Epidermal melanocyte (primary cell): Measurements from ENCODE around the gene LRPPRC.
A peak's percentile ranks its signal among the peaks of the same experiment; 100 is the strongest.
"Not testable (repeated sequence)": the region's sequence is repeated elsewhere in the genome, so short reads cannot be mapped to it uniquely, and the experiment has no call there.

Experiments
- DNase-seq: peaks from one replicate; pipeline ENCODE4 v3.0.0; 2011; ENCODE audit warnings: low spot score; ENCODE audit not compliant: insufficient read length

The LRPPRC gene

DNA sequence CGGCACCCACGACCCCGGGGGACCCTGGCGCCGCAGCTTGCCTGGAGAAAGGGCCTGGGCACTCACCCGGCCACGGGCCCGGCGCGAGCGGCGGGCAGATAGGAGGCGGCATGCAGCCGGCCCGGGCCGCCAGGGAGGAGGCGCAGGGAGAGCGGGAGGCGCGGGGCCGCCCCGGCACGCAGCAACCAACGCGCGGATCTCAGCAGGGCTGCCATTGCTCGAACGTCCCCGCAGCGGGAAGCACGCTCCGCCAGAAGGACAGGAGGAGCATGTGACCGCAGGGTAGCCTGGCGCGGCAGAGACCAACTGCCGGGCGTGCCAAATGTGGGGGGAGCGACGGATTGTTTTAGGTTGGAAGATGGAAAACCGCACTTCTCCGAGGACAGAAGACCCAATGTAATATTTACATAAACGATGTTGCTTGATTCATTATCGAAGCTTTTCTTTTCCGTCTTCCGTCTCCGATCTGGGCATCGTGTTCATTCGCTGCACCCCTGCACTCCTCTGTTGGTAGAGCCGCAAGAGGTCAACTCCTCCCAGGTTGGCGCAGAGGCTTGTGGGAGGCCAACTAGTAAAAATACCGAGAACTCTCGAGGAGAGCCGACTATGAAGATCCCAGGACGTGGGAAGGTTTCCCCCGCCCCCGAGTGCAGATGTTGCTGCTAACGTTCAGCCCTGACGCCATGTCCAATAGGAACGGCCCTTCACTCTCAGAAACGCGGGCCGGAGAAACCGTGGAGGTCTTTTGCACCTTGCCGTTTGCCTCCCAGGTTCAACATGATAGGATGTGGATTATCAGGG lies at the start of gene LRPPRC:
Gene LRPPRC, minus strand, starts transcription at position 257 of the 801 bp plus-strand sequence. Its CDS starts 42 bp downstream, at position 215.
- DNase-seq: peak; percentile 93

GRCh38 chr2:44045061-44045460 lies 49.3 kb upstream of the LRPPRC start:
- DNase-seq: no peak

- peak; percentile 85 for DNase-seq
These were observed 48.5 kb upstream of the LRPPRC start for GRCh38 chr2:44044281-44044720.

DNA sequence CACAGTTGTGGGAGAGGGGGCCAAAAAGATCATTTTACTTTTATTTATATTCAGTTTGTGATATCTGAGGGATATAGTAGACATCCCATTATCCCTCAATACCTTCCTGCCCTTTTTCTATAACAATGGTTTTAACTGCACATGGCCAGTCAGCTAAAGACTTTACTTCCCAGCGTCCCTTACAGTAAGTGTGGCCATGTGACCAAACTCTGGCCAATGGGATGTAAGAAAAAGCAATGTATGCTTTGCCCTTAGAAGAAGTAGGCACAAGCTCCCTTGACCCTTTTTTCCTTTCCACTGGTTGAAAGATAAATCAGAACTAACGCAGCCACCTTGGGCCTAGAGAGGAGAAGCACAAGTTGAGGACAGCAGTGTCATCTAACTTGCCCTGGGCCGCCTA lies 44.6 kb upstream of the LRPPRC start:
- no peak for DNase-seq

- DNase-seq: no peak
These were observed 42.5 kb upstream of the LRPPRC start for GRCh38 chr2:44038277-44038676.

DNA sequence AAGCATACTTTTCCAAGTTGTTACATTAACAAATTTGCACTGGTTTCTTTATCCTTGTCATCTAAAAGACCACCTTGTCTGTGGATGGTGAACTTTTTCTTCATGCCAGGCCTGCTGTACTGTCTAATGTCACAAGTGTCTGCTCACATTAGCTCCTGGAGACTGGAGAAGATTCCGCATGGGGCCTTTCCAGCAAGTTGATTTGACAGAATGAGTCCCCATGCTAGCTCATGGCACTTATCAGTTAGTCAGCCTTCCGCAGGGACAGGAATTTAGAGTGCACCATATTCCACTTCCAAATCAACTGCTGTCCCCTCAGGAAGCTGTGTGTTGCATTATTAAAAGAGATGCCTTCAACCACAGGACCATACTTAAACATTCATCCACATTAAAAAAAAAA lies 41.4 kb upstream of the LRPPRC start:
- DNase-seq: no peak

- no peak for DNase-seq
These were observed 38.2 kb upstream of the LRPPRC start for GRCh38 chr2:44033947-44034346.

GRCh38 chr2:44027076-44027475 lies 31.3 kb upstream of the LRPPRC start:
- DNase-seq: not testable (repeated sequence)

DNA sequence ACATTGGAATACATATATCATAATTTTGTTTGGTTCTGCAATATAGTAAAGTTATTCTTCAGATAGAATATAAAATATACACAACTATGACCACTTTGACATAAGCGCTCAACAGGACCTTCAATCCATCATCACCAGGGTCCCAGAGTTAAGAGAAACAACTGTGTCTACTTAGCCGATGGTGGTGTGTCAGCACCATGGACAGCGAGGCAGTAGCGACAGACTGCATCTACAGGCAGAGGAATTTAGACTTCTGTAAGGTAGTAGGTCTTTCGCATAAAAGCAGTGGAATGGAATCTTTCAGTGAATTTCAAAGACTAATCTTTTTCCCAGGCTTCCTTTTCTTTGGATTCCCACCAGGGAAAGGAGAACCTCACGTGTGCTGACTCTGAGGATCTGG lies 20.5 kb upstream of the LRPPRC start:
- DNase-seq: no peak

DNA sequence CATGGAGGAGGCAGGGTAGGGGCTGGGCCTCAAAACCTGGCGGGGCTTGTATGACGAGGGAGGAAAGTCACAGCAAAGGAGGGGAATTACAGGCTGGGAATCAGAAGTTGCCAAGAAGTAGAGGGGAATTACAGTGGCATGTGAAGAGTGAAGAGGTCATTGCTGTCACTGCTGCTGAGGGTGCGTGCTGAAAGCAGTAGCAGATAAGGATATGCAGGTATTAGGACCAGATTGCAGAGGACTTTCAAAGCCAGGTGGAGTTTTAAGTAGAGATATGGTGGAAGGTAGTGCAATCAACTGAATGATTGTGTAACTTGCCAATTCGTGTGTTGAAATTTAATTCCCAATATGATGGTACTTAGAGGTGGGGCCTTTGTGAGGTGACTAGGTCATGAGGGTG lies 19.4 kb upstream of the LRPPRC start:
- DNase-seq: no peak

- not testable (repeated sequence) for DNase-seq
These were observed 17.4 kb upstream of the LRPPRC start for GRCh38 chr2:44013205-44013604.

DNA sequence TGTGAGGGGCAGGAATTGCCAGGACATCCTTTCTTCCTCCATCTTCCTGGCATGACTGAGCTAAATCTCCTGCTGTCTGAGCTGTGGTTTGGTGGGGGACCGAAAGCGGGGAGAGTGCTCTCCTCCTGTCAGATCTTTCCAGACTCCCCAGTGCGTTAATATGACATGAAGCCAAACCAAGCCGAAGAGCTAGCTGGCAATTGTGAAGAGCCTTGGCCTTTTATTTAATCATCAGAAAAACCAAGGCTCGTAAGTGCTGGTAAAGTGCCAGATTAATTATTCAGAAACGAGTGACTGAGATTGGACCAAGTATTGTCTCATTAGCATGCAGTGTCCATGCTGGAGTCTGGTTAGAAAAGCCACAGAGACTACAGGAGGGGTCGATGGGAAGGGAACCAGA lies 14.5 kb upstream of the LRPPRC start:
- DNase-seq: no peak

- DNase-seq: no peak
These were observed 13.4 kb upstream of the LRPPRC start for GRCh38 chr2:44009136-44009735.

DNA sequence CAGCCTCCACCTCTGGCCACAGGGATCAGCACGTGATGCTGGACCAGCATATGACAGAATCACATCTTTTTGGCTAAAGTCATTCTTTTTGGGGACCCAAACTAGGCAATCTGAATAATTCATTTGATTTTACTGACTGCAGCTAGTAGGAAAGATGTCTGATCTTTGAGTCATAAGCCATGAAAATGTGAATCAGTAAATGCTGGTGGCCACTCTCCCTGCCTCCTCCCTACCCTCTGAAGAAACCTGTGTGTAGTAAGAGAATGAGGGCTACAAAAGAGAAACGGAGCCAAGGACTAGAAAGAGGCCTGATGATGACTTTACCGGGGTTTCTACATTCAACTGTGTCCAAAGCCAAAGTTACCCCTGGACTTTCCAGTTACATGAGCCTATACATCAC lies 10.1 kb upstream of the LRPPRC start:
- DNase-seq: no peak

DNA sequence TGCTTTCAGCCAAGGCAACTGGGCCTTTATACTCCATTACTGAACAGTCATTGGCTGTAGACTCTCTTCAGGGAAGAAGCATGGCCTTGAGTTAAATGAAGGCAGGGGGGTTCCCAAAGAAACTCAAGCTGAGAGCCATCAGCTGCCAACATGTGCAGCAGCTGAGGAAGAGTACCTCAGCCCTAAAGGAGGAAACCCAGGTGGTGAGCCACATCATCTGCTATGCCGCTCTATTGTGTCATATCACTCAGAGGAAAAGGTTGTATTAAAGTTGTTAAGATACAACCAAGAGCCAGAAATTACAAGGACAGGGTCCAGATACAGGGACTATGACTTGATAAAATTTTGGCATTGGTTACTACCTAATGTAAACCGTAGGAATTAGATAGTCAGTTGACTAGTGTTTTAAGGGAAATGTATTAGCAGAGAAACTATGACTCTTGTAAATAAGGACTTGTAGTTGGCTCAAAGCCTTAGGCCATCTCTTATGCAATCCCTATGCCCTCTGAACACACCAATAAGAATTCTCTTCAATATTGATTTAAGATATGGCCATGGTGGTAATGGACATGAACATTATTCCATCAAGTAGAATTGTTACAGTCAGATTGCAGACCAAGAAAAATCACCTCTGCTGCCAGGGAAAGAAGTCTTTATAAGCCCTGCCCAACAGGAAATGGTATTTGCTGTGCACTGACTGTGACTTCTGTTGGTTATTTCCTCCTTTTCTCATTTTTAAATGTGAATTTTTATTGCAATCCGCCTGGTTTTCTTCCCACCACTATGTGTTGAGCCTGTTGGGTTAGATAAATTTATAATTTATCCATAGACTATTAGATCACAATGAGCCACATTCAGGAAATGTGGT lies 9.2 kb upstream of the LRPPRC start:
- DNase-seq: no peak

- no peak for DNase-seq
These were observed 5.9 kb upstream of the LRPPRC start for GRCh38 chr2:44001716-44002115.

DNA sequence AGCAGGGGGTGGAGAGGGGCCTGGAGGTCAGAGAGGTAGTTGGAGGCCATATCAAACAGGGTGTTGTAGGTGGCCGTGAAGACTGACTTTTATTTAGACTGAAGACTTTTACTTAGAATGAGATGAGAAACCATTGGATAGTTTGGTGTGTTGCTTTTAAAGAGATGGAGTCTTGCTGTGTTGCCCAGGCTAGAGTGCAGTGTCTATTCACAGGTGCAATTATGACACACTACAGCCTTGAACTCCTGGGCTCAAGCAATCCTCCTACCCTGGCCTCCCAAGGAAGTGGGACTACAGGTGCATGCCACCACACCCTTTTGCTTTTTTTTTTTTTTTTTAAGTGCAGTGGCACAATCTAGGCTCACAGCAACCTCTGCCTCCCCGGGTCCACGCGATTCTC lies 2.5 kb upstream of the LRPPRC start:
- no peak for DNase-seq

- DNase-seq: no peak
These were observed 2.4 kb downstream of the LRPPRC start for GRCh38 chr2:43993437-43993836.

DNA sequence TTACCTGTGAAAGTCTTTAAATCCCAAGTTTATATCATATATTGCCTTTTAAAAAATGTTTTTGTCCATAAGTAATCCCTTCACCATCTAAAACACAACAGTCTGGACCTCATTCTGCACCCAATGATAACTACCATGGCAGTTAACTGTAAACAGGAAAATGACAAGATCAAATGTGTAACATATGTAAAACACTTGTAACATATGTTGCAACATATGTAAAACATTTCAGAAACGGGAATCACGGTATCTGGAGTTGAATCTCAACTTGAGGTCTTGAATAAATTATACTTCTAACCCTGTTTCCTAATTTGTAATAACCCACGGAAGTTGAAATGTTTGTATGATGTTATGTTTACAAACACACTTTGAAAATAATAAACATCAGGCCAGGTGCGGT lies 6.2 kb downstream of the LRPPRC start:
- no peak for DNase-seq

DNA sequence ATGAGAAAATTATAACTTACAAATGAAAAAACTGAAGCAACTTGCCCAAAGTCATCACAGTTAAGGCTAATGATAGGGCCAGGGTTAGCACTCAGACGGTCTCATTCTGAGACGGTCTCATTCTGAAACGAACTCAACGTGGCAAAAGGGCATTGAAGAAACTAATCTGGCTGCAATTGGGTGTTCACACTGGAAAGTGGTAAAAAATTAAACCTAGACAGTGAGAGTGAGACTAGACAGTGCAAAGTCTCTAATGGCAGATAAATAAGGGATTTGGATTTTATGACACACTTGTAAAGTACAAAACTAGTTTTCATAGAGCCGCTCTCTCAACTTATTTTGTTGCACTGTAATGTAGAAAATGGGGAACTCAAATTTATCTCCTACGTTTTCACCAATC lies 9.2 kb downstream of the LRPPRC start:
- DNase-seq: no peak

DNA sequence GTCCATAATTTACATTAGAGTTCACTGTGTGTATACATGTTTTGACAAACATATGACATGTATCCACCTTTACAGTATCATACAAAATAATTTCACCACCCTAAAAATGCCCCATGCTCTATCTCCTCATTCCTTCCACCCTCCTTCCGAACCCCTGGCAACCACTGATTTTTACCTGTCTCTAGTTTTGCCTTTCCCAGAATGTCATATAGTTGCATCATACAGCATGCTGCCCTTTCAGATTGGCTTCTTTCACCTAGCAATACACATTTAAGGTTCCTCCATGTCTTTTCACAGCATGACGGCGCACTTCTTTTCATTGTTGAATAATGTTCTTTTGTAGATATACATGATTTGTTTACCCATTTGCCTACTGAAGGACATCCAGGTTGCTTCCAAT lies 10.4 kb downstream of the LRPPRC start:
- no peak for DNase-seq

GRCh38 chr2:43984533-43984932 lies 11.3 kb downstream of the LRPPRC start:
- DNase-seq: no peak
